Measurements from ENCODE around the gene RNF26.

DNA sequence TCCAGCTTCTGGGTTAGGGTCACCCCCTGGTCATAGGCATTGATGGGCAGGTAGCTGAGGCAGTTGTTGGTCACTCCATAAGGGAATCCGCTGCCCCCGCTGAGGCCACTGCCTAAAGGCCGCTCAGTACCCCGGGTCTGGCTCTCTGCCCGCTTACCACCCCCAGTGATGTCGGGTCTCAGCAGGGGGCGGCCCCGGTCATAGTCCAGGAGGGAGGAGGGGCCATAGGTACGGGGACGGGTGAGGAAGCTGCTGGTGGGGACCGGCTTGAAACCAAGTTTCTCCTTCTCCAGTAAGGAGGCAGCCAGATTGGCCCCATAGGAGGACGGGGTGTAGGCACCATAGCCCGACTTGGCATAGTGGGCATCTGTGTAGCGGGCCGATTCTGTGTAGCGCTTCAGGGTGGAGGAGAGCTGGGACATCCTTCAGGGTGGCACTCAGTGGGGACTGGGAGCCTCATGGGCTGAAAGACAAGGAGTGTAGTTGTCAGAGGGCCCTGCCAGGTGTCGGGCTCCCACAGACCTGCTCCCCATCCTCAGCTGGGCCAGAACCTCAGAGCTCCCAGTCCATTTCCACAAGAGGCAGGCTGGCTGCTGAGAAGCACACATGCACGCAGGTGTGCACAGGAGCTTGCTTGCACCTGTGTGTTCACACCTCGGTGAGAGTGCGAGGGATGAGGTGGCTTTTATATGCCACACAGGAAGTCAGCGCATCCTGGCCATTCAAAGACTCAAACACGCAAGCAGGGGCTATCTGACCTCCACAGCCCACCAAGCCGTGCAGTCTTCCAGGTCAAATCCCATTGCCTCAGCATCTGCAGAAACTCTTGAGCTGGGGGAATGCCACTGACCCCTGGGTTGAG lies 39.0 kb downstream of the RNF26 start:
- TF ChIP-seq POLR2A (IDR thresholded peaks at IDR 0.05; ENCODE audit: low read depth, low read length) = no peak
- TF ChIP-seq MXI1 (IDR thresholded peaks at IDR 0.05; ENCODE audit: borderline replicate concordance, low read depth, low read length) = no peak

All from IMR-90 (cell line).